NCI-H2171 treated with DMSO at 0.1 percent for 48 hours (cell line): Measurements from ENCODE around the gene CNTN1.

ENCODE experiments used
- DNase-seq: peaks from one replicate; lab custom pipeline; 2025; lab: John Stamatoyannopoulos, UW

CNTN1 gene

DNA sequence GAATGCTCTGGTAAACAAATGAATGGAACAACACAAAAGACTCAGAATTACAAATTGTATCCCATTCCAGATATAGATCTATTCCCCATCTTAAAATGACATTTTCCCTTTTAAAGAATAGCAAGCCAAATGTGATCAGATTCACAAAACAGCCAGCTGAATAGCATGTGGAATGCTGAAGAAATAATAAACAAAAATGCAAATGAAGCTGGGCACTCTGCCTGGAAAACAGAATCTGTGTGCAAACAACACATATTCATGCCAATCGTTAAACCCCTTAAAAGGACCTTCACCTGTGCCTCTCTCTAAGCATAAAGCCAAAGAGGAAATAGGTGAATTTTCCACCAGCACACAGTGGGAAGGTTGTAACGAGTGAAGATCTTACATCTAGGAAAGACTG, 428.0 kb downstream of the CNTN1 start:
- DNase-seq: no peak

DNA sequence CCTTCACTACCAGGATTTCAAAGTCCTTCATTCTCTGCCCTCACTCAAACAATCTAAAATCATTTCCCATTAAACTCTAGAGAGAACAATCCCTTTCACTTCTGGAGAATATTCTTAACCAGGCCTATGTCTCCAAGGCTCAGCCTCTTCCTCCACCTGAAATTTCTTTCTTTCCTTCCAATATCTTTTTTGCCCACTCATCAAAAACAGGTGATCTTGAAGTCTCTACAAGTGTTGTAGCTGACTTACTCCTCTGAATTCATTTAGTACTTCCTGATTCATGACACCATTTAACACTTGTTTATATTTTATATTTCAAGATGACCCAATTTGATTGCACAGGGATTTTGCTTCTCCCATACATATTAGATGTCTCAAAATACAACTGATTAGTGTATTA, 429.1 kb downstream of the CNTN1 start:
- no peak for DNase-seq
